GM21423 (cell line): ENCODE data around the gene P3R3URF.
A peak's percentile ranks its signal among the peaks of the same experiment; 100 is the strongest.
"Not testable (repeated sequence)": the region's sequence is repeated elsewhere in the genome, so short reads cannot be mapped to it uniquely, and the experiment has no call there.

Experiments
- ATAC-seq: cut with Tn5 transposase; IDR thresholded peaks from one replicate; pipeline ENCODE4 v1.9.1; 2021; ENCODE audit warnings: mild to moderate bottlenecking, moderate library complexity; ENCODE audit not compliant: unreplicated experiment

Gene P3R3URF

DNA sequence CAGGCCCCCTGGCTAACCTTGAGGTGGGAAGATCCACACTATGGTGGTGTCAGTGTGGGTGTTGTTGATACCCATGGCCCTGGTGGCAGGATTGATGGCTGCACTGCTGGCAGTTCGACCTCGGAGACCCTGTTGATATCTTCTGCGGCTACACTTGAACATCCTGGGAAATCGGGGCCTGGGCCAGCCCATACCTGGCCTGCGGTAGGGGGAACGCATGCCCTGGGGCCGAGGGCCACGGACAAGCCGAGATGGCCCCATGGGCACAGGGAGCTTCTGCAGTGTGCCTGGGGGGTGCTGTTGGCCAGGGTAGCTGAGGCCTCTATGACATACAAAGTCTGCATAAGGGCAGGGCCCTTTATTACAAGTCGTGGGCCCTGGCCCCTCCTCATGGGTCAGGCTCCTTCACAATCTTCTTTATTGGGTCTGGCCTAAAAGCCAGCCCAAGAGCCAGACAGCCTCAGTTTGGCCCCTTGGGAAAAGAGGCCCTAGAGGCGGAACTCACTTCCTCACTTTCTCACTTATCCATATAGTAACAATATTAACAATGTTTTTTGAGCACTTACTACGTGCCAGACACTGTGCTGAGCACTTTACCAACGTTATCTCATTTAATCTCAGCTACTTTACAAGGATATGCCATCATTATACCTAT lies at the start of gene P3R3URF:
TSS of gene P3R3URF (minus strand) at position 278 of the 655 bp plus-strand sequence. CDS start at position 261, 17 bp downstream.
- ATAC-seq, result no peak

DNA sequence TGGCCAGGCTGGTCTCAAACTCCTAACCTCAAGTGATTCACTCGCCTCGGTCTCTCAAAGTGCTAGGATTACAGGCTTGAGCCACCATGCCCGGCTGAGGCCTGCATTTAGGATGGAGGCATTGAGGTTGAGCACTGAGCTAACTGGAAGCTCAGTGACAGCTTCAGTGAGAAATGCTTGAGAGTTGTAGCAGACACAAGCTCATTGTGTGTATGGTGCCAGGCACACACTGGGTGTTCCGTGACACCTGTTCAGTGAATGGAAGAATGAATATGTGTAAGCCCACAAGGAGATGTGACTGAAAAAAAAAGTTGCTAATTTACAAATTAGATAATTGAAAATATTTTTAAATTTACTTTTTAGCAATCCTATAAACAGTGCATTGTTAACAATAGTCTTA lies 48.7 kb upstream of the P3R3URF start:
- no peak for ATAC-seq

DNA sequence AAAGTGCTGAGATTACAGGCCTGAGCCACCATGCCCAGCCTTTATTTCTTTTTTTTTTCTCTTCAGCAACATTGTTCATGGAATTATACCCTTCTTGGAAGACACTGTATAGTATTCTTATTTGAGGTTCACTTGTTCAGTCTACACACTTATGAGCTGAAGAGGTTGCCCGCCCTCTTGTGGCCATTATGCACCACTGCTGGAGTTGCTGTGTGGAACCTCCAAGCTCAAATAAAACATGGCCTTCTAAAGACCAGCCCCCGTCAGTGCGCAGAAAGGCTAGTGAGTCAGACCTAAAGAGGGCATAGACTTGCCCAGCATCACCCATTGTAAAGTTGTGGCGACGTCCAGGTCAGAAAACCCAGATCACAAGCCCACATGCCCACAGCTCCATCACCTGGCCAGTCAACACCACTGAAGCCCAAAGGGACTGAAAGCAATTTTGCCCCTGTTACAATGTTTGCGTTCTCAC lies 47.2 kb upstream of the P3R3URF start:
- peak; percentile 56 for ATAC-seq

DNA sequence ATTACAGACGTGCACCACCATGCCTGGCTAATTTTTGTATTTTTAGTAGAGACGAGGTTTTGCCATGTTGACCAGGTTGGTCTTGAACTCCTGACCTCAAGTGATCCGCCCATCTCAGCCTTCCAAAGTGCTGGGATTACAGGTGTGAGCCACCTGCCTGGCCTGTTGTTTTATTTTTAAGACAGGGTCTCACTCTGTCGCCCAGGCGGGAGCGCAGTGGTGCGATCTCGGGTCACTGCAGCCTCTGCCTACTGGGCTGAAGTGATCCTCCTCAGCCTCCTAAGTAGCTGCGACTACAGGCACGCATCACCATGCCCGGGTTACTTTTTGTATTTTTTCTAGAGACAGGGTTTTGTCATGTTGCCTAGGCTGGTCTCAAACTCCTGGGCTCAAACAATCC lies 46.8 kb upstream of the P3R3URF start:
- ATAC-seq, result not testable (repeated sequence)

DNA sequence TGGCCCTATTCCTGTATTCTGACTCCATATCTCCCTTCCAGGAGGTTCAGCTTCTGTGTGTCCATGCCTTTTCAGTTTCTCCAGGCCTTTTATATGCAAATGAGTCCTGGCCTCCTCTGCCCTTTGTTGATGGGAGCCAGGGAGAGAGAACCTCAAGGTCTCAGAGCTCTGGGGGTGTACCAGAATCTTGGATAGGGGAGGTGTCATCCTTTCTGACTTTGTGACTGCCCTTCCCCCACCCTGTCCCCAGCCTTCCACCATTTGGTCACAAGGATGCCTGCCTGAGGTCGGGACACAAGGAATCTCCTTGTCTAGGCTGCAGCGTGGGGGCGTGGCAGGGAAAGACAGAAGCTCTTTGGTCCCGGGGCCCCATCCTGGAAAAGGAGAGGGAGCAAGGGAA lies 45.5 kb upstream of the P3R3URF start:
- ATAC-seq, result no peak

DNA sequence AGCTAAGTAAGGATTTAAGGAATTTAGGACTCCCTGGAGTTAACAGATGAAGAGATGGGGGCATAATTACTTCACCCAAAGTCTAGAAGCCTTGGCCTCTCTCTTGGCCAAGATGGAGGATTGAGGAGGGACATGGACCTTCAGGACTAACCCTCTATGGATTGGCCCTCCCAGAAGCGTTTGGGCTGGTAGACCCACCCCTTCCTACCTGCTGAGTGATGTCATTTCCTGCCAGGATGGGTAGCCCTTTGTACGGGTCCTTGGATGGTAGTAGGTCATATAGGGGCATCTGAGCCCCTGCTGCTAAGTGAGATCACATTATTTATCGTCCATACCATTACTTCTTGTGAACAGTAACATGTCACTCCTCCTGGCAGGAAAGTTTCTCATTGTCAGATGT lies 44.5 kb upstream of the P3R3URF start:
- ATAC-seq, result no peak

DNA sequence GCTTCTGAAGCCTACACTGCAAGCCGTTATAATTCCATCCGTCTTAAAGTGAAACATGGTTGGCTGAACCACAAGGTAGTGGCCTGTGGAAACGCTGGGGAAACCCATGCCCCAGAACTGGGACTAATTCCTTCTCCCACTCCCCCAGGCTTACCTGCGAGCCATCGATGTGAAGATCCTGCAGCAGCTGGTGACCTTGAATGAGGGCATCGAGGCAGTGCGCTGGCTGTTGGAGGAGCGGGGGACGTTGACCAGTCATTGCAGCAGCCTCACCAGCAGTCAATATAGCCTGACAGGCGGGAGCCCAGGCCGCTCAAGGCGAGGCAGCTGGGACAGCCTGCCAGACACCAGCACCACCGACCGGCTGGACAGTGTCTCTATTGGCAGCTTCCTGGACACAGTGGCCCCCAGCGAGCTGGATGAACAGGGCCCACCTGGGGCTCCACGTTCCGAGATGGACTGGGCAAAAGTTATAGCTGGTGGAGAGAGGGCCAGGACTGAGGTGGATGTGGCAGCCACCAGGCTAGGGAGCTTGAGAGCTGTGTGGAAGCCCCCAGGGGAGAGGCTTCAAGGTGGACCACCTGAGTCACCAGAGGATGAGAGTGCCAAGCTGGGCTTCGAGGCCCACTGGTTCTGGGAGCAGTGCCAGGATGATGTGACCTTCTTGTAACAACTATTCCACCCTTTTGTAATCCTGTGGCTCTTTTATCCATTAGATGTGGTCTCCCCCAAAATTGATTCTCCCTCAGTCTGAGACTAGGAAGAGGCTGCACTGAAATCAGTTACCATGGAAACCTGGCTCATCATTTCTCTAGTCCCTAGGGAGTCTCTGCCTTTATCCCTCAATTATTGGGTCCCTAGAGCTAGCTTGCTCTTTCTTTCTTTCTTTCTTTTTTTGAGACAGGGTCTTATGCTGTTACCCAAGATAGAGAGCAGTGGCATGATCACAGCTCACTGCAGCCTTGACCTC lies 43.5 kb upstream of the P3R3URF start:
- no peak for ATAC-seq

DNA sequence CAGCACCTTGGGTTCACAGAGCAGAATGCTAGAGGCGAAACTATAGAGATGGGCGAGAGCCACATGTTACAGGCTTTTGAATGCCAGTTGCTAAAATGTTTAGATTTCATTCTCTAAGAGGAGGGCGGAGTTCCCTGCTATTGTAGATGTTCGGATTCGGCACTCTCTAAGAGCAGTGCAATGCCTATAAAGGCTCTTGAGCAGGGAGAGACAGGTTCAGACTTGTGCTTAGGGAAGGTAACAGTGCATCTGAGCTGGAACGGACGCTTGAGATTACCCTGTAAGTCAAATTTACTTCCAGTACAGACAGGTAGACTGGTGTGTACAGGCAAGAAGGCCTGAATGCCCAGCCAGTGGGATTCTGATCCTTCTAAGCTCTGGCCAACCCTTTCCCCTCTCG lies 42.2 kb upstream of the P3R3URF start:
- ATAC-seq, result no peak

DNA sequence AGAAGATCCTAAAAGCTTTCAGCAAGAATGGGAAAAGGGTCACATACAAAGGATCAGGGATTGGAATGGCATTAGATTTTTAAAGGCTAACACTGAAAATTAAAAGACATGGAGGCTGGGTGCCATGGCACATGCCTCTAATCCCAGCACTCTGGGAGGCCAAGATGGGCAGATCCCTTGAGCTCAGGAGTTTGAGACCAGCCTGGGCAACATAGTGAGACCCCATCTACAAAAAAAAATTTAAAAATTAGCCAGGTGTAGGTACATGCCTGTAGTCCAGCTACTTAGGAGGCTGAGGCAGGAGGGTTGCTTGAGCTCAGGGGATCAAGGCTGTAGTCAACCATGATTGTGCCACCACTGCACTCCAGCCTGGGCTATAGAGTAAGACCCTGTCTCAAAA lies 39.2 kb upstream of the P3R3URF start:
- ATAC-seq, result no peak

DNA sequence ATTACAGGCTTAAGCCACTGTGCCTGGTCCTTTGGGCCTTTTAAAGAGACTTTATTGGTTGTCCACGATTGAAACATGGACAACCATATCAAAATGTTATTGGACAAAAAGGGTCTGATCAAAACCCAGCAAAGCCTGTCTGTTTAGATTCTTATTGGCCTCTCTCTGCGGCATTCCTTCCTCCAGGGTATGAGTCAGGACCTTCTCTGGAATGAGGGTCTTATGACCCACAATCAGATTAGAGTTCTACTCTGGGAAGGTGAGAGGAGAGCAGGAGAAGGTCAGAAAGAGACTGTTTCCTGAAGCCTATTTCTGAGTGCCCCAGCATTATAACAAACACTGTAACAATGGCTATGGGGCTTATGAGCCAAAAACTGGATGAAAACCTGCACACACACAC lies 34.8 kb upstream of the P3R3URF start:
- ATAC-seq, result no peak

DNA sequence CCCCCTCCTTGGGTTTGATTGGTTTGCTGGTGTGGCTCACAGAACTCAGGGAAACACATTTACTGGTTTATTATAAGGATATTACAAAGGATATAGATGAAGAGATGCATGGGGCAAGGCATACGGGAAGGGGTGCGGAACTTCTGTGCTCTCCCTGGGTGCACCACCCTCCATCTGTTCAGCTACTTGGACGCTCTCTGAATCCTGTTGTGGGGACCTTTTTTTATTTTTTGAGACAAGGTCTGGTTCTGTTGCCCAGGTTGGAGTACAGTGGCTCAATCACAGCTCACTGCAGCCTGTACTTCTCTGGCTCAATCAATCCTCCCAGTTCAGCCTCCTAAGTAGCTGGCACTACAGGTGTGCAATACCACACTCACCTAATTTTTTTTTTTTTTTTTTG lies 34.3 kb upstream of the P3R3URF start:
- no peak for ATAC-seq

DNA sequence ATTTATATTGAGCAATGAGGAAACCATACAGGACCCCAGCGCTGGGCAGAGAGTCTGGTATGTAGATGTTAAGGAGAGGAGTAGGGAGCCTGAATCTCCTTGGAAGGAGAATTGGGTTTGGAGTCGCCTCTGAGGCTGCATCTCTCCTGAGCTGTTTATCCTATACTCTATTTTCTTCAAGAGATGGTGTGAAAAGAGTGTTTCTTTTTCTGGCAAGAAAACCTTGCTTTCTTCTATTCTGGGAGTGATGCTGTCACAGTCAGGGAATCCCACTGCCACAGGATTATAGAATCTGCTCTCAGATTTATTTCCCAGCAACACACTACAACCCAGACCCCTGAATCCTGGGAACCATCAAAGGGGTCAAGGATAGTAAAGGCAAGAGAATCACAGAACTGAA lies 30.1 kb upstream of the P3R3URF start:
- no peak for ATAC-seq

DNA sequence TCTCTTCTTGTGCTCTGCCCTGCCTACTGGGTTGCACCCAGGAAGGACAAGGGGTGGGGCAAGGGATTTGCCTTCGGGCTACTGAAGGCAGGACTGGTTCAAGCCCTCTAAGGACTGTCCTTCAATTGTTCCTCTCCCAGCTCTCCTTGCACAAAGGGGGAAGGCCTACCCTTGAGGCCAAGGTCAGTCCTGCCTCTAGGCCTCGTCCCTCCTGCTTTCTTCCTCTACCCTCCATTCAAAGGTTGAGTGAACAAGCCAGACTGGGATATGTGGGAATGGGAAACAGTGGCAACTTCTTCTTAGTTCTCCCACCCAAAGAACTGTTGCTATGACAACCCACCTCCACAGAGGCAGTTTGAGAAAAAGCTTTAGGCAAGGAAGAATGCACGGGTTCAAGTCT lies 29.5 kb upstream of the P3R3URF start:
- ATAC-seq, result no peak

DNA sequence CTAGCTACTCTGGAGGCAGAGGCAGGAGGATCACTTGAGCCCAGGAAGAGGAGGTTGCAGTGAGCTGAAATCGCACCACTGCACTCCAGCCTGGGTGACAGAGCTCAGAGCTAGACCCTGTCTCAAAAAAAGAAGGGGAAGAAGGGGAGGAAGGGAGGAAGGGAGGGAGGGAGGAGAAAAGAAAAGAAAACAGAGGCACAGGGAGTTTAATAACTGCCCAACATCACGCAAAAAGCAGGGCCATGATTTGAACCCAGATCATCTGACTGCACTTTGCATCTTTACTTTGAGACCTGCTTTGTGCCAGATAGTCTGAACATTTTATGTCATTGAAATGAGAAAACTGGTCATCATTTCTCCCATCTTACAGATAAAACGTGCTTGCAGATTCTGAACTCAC lies 28.9 kb upstream of the P3R3URF start:
- ATAC-seq, result no peak

DNA sequence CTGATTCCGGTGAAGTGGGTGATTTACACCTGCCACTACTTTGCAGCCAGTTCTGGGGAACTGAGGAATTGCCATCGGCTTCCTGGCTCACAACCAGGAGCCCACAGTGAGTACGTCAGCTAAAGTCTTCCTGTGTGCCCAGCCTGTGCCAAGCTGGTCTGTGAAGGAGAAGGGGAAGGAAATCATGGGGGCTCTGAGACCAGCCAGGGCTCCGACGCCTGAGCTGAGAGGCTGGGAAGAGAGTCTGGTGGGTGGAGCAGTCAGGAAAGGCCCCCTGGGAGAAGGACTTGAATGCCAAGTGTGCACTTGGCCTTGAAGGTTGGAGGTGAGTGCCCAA lies 28.1 kb upstream of the P3R3URF start:
- no peak for ATAC-seq

DNA sequence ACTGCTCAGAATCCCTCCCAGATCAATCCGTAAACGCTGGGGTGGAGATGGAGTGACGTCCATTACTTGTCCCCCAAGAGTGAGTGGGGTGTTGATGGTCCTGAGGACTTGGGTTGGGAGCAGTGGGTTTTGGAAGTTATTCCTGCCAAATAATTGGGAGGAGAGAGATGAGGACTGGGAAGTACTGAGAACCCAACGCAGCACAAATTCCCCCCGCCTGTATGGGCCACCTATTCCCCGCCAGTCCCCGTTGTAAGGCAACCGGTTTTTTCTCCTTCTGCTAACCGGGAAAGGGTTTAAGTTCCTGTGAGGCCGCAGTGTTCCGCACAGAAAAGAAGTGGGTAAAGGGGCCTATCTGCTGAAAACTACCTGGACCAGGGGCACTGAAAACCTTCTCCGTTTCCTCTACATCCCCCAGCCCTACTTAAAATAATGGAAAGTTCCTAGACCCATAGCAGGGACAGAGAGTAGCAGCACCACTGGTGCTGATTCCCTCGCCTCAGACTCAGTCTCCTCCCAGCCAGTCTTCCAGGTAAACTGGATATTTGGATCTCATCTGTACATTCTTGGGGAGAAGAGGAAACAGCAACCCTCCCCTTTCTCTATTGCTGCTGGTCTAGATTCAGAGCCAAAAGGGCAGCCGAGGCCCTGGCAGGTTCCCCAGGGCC lies 27.6 kb upstream of the P3R3URF start:
- ATAC-seq, result no peak

DNA sequence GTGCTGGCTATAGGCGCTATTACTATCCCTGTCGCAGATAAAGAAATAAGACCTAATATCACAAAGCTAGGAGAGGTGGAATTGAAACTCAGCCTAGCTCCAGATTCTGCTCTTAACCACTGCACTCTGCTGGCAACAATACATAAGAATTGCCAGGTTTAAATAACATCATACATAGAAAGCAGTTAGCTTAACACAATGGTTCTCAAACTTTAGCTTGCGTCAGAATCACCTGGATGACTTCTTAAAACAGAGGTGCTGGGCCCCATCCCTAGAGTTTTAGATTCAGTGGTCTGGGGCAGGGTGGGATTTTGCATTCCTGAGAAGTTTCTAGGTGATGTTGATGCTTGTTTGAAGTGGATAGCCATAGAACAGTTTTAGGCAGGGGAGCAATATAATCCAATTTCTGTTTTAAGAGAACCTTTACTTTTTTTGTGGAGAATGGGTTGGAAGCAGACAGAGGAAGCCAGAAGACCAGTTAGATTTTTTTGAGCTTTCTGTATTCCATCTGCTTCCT lies 23.0 kb upstream of the P3R3URF start:
- no peak for ATAC-seq

DNA sequence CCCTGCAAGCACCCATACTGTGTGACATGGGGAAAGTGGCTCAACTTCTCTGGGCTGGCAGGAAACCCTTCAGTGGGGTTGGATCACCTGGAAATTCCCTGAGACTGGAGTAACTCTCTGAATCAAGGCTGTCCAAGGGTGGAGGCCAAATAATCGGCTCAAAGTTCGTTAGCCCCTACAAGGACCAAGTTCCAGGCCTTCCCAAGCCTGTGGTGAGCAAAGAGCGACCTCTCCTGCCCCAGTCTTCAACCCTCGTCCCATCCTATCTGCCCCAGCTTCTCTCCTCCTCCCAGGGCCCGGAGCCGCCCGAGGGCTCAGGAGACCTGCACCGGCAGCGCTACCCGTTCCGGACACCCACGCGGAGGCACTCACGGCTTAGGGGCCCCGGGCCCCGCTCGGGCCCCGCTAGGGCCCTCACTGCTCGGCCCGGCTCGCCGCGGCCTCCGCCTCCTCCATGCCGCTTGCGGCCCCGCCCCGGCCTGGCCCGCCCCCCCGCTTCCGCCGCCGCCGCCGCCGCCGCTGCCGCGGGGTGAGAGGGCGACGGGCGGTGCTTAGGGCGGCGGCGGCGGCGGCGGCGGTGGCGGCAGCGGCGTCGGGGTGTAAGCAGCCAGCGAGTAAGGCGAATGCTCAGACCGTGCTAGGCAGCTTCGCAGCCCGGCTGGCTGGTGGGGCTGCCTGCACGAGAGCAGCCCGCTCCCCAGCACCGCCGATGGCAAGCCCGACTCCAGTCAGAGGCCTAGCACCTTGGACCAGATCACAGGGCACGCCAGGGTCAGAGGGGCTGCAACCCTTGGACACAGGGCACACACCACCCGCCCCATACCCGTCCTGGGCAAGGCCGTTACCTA lies 21.9 kb upstream of the P3R3URF start, which contains the start of gene POMGNT1:
TSS of gene POMGNT1 (minus strand) at position 471 of the 848 bp plus-strand sequence. CDS start 613 bp downstream, outside the sequence.
- ATAC-seq, result peak; percentile 87

DNA sequence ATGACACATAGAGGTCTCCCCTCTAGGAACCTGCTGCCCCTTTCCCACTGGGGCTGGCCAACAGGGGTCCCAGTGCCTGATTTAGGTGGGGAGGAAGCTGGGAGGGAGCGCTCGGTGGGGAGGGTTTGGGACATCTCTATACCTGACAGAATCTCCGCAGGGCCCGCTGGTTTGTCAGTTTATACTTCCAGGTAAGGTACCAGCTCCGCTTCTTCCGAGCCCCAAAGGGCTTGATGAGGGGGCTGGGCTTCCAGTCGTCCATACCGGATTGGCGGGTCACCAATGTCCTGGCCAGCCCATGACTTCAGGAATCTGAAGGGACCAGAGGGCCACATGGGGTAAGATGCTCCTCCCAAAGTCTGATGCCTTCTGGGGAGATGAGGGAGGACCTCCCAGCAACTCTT lies 21.3 kb upstream of the P3R3URF start:
- ATAC-seq, result no peak

DNA sequence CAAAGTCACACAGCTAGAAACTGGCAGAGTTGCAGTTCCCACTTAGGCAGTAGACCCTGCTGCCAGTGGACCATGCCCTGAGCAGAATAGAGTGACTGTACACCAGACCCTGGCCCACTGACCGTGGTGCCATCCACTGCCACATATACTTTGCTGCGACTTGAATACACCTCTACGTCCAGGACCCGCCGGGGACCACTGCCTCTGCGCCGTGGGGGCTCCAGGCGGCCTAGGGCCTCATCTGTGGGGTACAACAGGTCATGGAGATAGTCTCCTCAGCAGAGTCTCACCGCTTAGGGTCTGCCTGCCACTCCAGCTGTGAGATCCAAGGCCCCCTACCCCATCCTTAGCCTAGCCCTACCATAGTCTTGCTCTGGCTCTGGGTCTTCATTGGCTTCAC lies 20.3 kb upstream of the P3R3URF start:
- no peak for ATAC-seq
